HEK293 (cell line): Measurements from ENCODE around the gene SYNC.

Source experiments
- CTCF ChIP-seq: fragments of 450-650 bp; formaldehyde crosslinking; IDR thresholded peaks from 2 replicates; pipeline ENCODE4 v1.5.1; 2016; ENCODE audit warnings: missing biosample characterization, missing genetic modification characterization
- INSM2 ChIP-seq: fragments of 450-650 bp; formaldehyde crosslinking; IDR thresholded peaks from 2 replicates; pipeline ENCODE4 v1.5.1; 2016; ENCODE audit warnings: missing biosample characterization, missing genetic modification characterization
- REPIN1 ChIP-seq: fragments of 450-650 bp; formaldehyde crosslinking; IDR thresholded peaks from 2 replicates; pipeline ENCODE4 v1.5.1; 2017; ENCODE audit warnings: missing biosample characterization, missing genetic modification characterization, low read depth
- TCF7L2 ChIP-seq: IDR thresholded peaks from 2 replicates; pipeline ENCODE4 v1.6.1; 2011; ENCODE audit warnings: low read depth, mild to moderate bottlenecking, inconsistent platforms, low read length, moderate library complexity, borderline replicate concordance
- ZNF114 ChIP-seq: fragments of 450-650 bp; formaldehyde crosslinking; IDR thresholded peaks from 2 replicates; pipeline ENCODE4 v1.5.0; 2017; ENCODE audit warnings: missing biosample characterization, missing genetic modification characterization
- ZNF549 ChIP-seq: fragments of 450-650 bp; IDR thresholded peaks from 2 replicates; pipeline ENCODE4 v1.5.1; 2018; ENCODE audit warnings: missing biosample characterization, missing genetic modification characterization, mild to moderate bottlenecking, inconsistent platforms, moderate library complexity
- TF ChIP-seq, protein P1 (sequence below): fragments of 450-650 bp; formaldehyde crosslinking; IDR thresholded peaks from 2 replicates; pipeline ENCODE4 v1.5.1; 2016; ENCODE audit warnings: missing biosample characterization, missing genetic modification characterization, low read depth

- TF ChIP-seq TCF7L2 = no peak
- TF ChIP-seq, protein P1, sequence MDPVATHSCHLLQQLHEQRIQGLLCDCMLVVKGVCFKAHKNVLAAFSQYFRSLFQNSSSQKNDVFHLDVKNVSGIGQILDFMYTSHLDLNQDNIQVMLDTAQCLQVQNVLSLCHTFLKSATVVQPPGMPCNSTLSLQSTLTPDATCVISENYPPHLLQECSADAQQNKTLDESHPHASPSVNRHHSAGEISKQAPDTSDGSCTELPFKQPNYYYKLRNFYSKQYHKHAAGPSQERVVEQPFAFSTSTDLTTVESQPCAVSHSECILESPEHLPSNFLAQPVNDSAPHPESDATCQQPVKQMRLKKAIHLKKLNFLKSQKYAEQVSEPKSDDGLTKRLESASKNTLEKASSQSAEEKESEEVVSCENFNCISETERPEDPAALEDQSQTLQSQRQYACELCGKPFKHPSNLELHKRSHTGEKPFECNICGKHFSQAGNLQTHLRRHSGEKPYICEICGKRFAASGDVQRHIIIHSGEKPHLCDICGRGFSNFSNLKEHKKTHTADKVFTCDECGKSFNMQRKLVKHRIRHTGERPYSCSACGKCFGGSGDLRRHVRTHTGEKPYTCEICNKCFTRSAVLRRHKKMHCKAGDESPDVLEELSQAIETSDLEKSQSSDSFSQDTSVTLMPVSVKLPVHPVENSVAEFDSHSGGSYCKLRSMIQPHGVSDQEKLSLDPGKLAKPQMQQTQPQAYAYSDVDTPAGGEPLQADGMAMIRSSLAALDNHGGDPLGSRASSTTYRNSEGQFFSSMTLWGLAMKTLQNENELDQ = no peak
- no peak for TF ChIP-seq CTCF (tag by site-specific recombination)
- no peak for TF ChIP-seq ZNF549
- no peak for TF ChIP-seq ZNF114 (tag by site-specific recombination)
- no peak for TF ChIP-seq REPIN1 (tag by site-specific recombination)
- TF ChIP-seq INSM2 (tag by site-specific recombination) = no peak
Observed at GRCh38 chr1:32749332-32749731, 46.8 kb upstream of the SYNC start.
